MM.1S (cell line): ENCODE results near the gene USP17L5.
"Not testable (repeated sequence)": the region's sequence is repeated elsewhere in the genome, so short reads cannot be mapped to it uniquely, and the experiment has no call there.

Experiments
- EZH2 ChIP-seq: fragments of 300-600 bp; sonication (generic); optimal IDR thresholded peaks from 2 replicates; pipeline ENCODE3; 2017; ENCODE audit warnings: low read depth, mild to moderate bottlenecking, antibody characterized with exemption, low read length, mixed read lengths
- TF ChIP-seq, protein P1 (sequence below): fragments of 300-600 bp; sonication (generic); IDR thresholded peaks from 2 replicates; pipeline ENCODE4 v1.5.1; 2016; ENCODE audit warnings: antibody characterized with exemption, low read length, mixed read lengths

DNA sequence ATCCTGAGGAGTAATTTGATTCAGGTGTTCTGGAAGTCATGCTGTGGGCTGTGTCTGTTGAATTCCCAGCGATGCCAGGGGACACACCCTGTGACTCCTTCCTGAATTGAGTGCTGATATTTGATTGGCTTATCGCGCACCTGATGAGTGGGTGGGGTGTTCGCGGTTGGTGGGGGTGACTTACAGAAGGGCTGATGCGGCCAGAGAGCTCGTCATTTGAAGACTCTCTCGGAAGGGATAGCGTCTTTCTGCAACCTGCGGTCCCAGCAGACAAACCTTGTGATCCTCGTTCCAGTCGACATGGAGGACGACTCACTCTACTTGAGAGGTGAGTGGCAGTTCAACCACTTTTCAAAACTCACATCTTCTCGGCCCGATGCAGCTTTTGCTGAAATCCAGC is at the start of gene USP17L5:
- TF ChIP-seq, protein P1, sequence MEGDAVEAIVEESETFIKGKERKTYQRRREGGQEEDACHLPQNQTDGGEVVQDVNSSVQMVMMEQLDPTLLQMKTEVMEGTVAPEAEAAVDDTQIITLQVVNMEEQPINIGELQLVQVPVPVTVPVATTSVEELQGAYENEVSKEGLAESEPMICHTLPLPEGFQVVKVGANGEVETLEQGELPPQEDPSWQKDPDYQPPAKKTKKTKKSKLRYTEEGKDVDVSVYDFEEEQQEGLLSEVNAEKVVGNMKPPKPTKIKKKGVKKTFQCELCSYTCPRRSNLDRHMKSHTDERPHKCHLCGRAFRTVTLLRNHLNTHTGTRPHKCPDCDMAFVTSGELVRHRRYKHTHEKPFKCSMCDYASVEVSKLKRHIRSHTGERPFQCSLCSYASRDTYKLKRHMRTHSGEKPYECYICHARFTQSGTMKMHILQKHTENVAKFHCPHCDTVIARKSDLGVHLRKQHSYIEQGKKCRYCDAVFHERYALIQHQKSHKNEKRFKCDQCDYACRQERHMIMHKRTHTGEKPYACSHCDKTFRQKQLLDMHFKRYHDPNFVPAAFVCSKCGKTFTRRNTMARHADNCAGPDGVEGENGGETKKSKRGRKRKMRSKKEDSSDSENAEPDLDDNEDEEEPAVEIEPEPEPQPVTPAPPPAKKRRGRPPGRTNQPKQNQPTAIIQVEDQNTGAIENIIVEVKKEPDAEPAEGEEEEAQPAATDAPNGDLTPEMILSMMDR: not testable (repeated sequence)
- not testable (repeated sequence) for TF ChIP-seq EZH2
